HAP-1 (cell line): ENCODE measurements around the gene SNX30.

Source experiments
- DNase-seq, 2 experiments: peaks; one replicate each; pipeline ENCODE4 v3.0.0-alpha.2; 2016 to 2020; ENCODE audit warnings: low spot score in 2 of 2
- H3K27me3 ChIP-seq: fragments of 250-450 bp; sonication (Bioruptor Pico); 2 replicates; pipeline ENCODE4 v1.5.1; 2020; ENCODE audit warnings: low read depth, mild to moderate bottlenecking, moderate library complexity
- H3K36me3 ChIP-seq: fragments of 250-450 bp; sonication (Bioruptor Pico); replicated peaks from 2 replicates; pipeline ENCODE4 v1.5.1; 2020; ENCODE audit warnings: mild to moderate bottlenecking
- H3K4me1 ChIP-seq: fragments of 250-450 bp; sonication (Bioruptor Pico); 2 replicates; pipeline ENCODE4 v1.5.1; 2020; ENCODE audit warnings: mild to moderate bottlenecking
- H3K4me3 ChIP-seq: fragments of 250-450 bp; sonication (Bioruptor Pico); 2 replicates; pipeline ENCODE4 v1.5.1; 2020; ENCODE audit warnings: mild to moderate bottlenecking, moderate library complexity
- H3K9me3 ChIP-seq: fragments of 250-450 bp; sonication (Bioruptor Pico); 2 replicates; pipeline ENCODE4 v1.5.1; 2020; ENCODE audit warnings: mild to moderate bottlenecking, moderate library complexity
- in situ Hi-C: fragments of 300-500 bp; cut with MboI; formaldehyde crosslinking; loops from 3 replicates; pipeline ENCODE4 v1.14.3; 2020; ENCODE audit warnings: low sequenced_read_pairs, inconsistent platforms, mixed read lengths

Gene SNX30

GRCh38 chr9:112867275-112867991 is 116.9 kb downstream of the SNX30 start:
- Histone ChIP-seq H3K4me3 (no peak overlapping the region), H3K9me3 (no peaks in the 10 kb centered on the region), H3K27me3 (no peaks in the 10 kb centered on the region), H3K4me1 (no peaks in the 10 kb centered on the region), H3K36me3 (no peaks in the 10 kb centered on the region)
- in situ Hi-C loops: no loop called here
- DNase-seq: no peak

GRCh38 chr9:112868461-112868860 is 117.9 kb downstream of the SNX30 start:
- Histone ChIP-seq H3K4me1 (no peaks in the 10 kb centered on the region), H3K36me3 (no peaks in the 10 kb centered on the region), H3K4me3 (no peak overlapping the region), H3K9me3 (no peaks in the 10 kb centered on the region), H3K27me3 (no peaks in the 10 kb centered on the region)
- in situ Hi-C loops: no loop called here
- DNase-seq: no peak

GRCh38 chr9:112869041-112869529 is 118.5 kb downstream of the SNX30 start:
- in situ Hi-C loops: no loop called here
- Histone ChIP-seq H3K4me1 (no peaks in the 10 kb centered on the region), H3K9me3 (no peaks in the 10 kb centered on the region), H3K27me3 (no peaks in the 10 kb centered on the region), H3K4me3 (no peak overlapping the region), H3K36me3 (no peaks in the 10 kb centered on the region)
- no peak for DNase-seq

GRCh38 chr9:112869917-112870316 is 119.4 kb downstream of the SNX30 start:
- no peaks in the 10 kb centered on the region for H3K36me3 ChIP-seq
- DNase-seq: no peak
- in situ Hi-C loops: no loop called here
- H3K9me3 ChIP-seq: no peaks in the 10 kb centered on the region
- no peaks in the 10 kb centered on the region for H3K27me3 ChIP-seq
- no peaks in the 10 kb centered on the region for H3K4me1 ChIP-seq
- H3K4me3 ChIP-seq: no peak overlapping the region

- Histone ChIP-seq H3K36me3 (no peaks in the 10 kb centered on the region), H3K4me1 (no peaks in the 10 kb centered on the region), H3K27me3 (no peaks in the 10 kb centered on the region), H3K9me3 (no peaks in the 10 kb centered on the region), H3K4me3 (no peak overlapping the region)
- in situ Hi-C loops: no loop called here
- DNase-seq: no peak
Observed at GRCh38 chr9:112870556-112870955, 120.0 kb downstream of the SNX30 start.

- in situ Hi-C loops: no loop called here
- H3K4me1 ChIP-seq: no peaks in the 10 kb centered on the region
- H3K36me3 ChIP-seq: no peaks in the 10 kb centered on the region
- H3K9me3 ChIP-seq: no peaks in the 10 kb centered on the region
- H3K4me3 ChIP-seq: no peak overlapping the region
- DNase-seq: no peak
- H3K27me3 ChIP-seq: no peaks in the 10 kb centered on the region
Observed at GRCh38 chr9:112872019-112872418, 121.5 kb downstream of the SNX30 start.

GRCh38 chr9:112873773-112874405 is 123.3 kb downstream of the SNX30 start:
- in situ Hi-C loops: no loop called here
- H3K36me3 ChIP-seq: no peaks in the 10 kb centered on the region
- no peaks in the 10 kb centered on the region for H3K27me3 ChIP-seq
- H3K4me1 ChIP-seq: no peaks in the 10 kb centered on the region
- H3K4me3 ChIP-seq: no peak overlapping the region
- DNase-seq: no peak
- H3K9me3 ChIP-seq: no peaks in the 10 kb centered on the region

GRCh38 chr9:112878752-112879151 is 128.2 kb downstream of the SNX30 start:
- no peaks in the 10 kb centered on the region for H3K9me3 ChIP-seq
- H3K36me3 ChIP-seq: no peaks in the 10 kb centered on the region
- H3K27me3 ChIP-seq: no peaks in the 10 kb centered on the region
- DNase-seq: no peak
- in situ Hi-C loops: no loop called here
- no peak overlapping the region for H3K4me3 ChIP-seq
- H3K4me1 ChIP-seq: no peaks in the 10 kb centered on the region

GRCh38 chr9:112880650-112881049 is 130.1 kb downstream of the SNX30 start:
- DNase-seq: no peak
- Histone ChIP-seq H3K4me3 (no peak overlapping the region), H3K27me3 (no peaks in the 10 kb centered on the region), H3K36me3 (no peaks in the 10 kb centered on the region), H3K4me1 (no peaks in the 10 kb centered on the region), H3K9me3 (no peaks in the 10 kb centered on the region)
- in situ Hi-C loops: no loop called here

- Histone ChIP-seq H3K4me1 (no peaks in the 10 kb centered on the region), H3K4me3 (no peak overlapping the region), H3K36me3 (no peaks in the 10 kb centered on the region), H3K27me3 (no peaks in the 10 kb centered on the region), H3K9me3 (no peaks in the 10 kb centered on the region)
- in situ Hi-C loops: no loop called here
- DNase-seq: no peak
Observed at GRCh38 chr9:112881331-112881730, 130.8 kb downstream of the SNX30 start.

GRCh38 chr9:112884101-112884500 is 133.5 kb downstream of the SNX30 start:
- H3K9me3 ChIP-seq: no peaks in the 10 kb centered on the region
- no peaks in the 10 kb centered on the region for H3K27me3 ChIP-seq
- DNase-seq: no peak
- in situ Hi-C loops: no loop called here
- no peaks in the 10 kb centered on the region for H3K36me3 ChIP-seq
- H3K4me1 ChIP-seq: no peaks in the 10 kb centered on the region
- H3K4me3 ChIP-seq: no peak overlapping the region

GRCh38 chr9:112884721-112885120 is 134.2 kb downstream of the SNX30 start:
- Histone ChIP-seq H3K4me3 (no peak overlapping the region), H3K9me3 (no peaks in the 10 kb centered on the region), H3K36me3 (no peaks in the 10 kb centered on the region), H3K4me1 (no peaks in the 10 kb centered on the region), H3K27me3 (no peaks in the 10 kb centered on the region)
- DNase-seq: no peak
- in situ Hi-C loops: no loop called here

GRCh38 chr9:112885324-112885723 is 134.8 kb downstream of the SNX30 start:
- no peaks in the 10 kb centered on the region for H3K27me3 ChIP-seq
- no peak for DNase-seq
- H3K4me3 ChIP-seq: no peak overlapping the region
- H3K9me3 ChIP-seq: no peaks in the 10 kb centered on the region
- H3K4me1 ChIP-seq: no peaks in the 10 kb centered on the region
- in situ Hi-C loops: no loop called here
- H3K36me3 ChIP-seq: no peaks in the 10 kb centered on the region

GRCh38 chr9:112886351-112886750 is 135.8 kb downstream of the SNX30 start:
- Histone ChIP-seq H3K4me3 (no peak overlapping the region), H3K9me3 (no peaks in the 10 kb centered on the region), H3K4me1 (no peaks in the 10 kb centered on the region), H3K36me3 (no peaks in the 10 kb centered on the region), H3K27me3 (no peaks in the 10 kb centered on the region)
- in situ Hi-C loops: no loop called here
- DNase-seq: no peak
